Vagina (tissue), 2 donors: ENCODE results near the gene SOS1. TPM values are rescaled to one million over a fixed set of nuclear protein-coding genes. Genes with fewer than 3 reads are reported as not detected.
A peak's percentile ranks its signal among the peaks of the same experiment; 100 is the strongest.

Source experiments
- DNase-seq, 2 donors: peaks; one replicate each; pipeline ENCODE4 v3.0.0-alpha.2; 2017; ENCODE audit errors: extremely low spot score in 2 of 2
- H3K27ac ChIP-seq: fragments of 200-600 bp; sonication (generic); one replicate; pipeline ENCODE4 v1.5.1; 2019
- H3K27me3 ChIP-seq: fragments of 200-600 bp; sonication (generic); one replicate; pipeline ENCODE4 v1.5.1; 2019
- H3K36me3 ChIP-seq, 2 donors: fragments of 200-600 bp; sonication (generic); one replicate each; pipeline ENCODE4 v1.5.1; 2017 to 2019
- H3K4me1 ChIP-seq: fragments of 200-600 bp; sonication (generic); one replicate; pipeline ENCODE4 v1.5.1; 2019
- H3K4me3 ChIP-seq, 2 donors: fragments of 200-600 bp; sonication (generic); 1 replicate in 1 of 2; 2 replicates in 1 of 2; pipeline ENCODE4 v1.5.1; 2016 to 2019
- H3K9me3 ChIP-seq: fragments of 200-600 bp; sonication (generic); one replicate; pipeline ENCODE4 v1.5.1; 2019
- POLR2A ChIP-seq, 2 donors: fragments of 450-650 bp; IDR thresholded peaks; one replicate each; pipeline ENCODE4 v1.6.1; 2017; ENCODE audit warnings: antibody characterized with exemption in 2 of 2, mild to moderate bottlenecking in 2 of 2, moderate library complexity in 2 of 2
- POLR2AphosphoS5 ChIP-seq, 2 donors: sonication (generic); formaldehyde crosslinking; IDR thresholded peaks; one replicate each; pipeline ENCODE4 v1.9.0; 2017; ENCODE audit warnings: antibody characterized with exemption in 2 of 2, mild to moderate bottlenecking in 2 of 2, low read depth in 1 of 2; ENCODE audit not compliant: insufficient read depth in 1 of 2
- intact Hi-C: fragments of 100-400 bp; cut with DNase I; formaldehyde crosslinking; loops from one replicate; pipeline ENCODE4 v1.15.1; 2023
- total RNA-seq: library from RNA; depleted of rRNA; stranded (reverse); fragments of >200 nt; gene quantifications from one replicate; pipeline ENCODE4 v1.2.3, GENCODE V29; 2016
- TF ChIP-seq, protein P1 (sequence below), 3 experiments: fragments of 450-650 bp in 2 of 3; fragments of 200-600 bp in 1 of 3; sonication (generic) in 1 of 3; IDR thresholded peaks; one replicate each; pipeline ENCODE4 v1.5.1; 2017 to 2019; ENCODE audit warnings: antibody characterized with exemption in 3 of 3, mild to moderate bottlenecking in 2 of 3, moderate library complexity in 2 of 3

SOS1 gene
- total RNA-seq, 1 donor from 2014 or later = 20.1 TPM

DNA sequence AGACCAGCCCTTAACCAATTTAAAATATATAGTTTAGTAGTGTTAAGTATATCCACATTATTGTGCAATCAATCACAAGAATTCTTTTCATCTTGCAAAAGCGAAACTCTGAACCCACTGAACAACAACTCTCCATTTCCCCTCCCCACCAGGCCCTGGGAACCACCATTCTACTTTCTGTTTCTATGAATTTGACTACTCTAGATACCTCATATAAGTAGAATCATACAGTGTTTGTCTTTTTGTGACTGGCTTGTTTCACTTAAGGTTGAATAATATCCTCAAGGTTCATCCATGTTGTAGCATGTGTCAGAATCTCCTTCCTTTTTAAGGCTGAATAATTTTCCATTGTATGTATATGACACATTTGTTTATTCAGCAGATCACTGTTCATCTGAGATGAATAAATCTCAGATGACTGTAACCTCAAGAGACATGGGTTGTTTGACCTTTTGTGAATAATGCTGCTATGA, 8.1 kb upstream of the SOS1 start:
- H3K27me3 ChIP-seq = no peaks in the 10 kb centered on the region
- no peak for DNase-seq
- intact Hi-C loops = no loop called here
- no peak for TF ChIP-seq POLR2A (IDR thresholded peaks at IDR 0.05)
- TF ChIP-seq, protein P1, sequence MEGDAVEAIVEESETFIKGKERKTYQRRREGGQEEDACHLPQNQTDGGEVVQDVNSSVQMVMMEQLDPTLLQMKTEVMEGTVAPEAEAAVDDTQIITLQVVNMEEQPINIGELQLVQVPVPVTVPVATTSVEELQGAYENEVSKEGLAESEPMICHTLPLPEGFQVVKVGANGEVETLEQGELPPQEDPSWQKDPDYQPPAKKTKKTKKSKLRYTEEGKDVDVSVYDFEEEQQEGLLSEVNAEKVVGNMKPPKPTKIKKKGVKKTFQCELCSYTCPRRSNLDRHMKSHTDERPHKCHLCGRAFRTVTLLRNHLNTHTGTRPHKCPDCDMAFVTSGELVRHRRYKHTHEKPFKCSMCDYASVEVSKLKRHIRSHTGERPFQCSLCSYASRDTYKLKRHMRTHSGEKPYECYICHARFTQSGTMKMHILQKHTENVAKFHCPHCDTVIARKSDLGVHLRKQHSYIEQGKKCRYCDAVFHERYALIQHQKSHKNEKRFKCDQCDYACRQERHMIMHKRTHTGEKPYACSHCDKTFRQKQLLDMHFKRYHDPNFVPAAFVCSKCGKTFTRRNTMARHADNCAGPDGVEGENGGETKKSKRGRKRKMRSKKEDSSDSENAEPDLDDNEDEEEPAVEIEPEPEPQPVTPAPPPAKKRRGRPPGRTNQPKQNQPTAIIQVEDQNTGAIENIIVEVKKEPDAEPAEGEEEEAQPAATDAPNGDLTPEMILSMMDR (IDR thresholded peaks at IDR 0.05) = no peak
- no peak for TF ChIP-seq POLR2AphosphoS5 (IDR thresholded peaks at IDR 0.05; ENCODE audit: insufficient read depth in 1 of 2, low read depth in 1 of 2)
- H3K4me1 ChIP-seq = no peaks in the 10 kb centered on the region
- no peaks in the 10 kb centered on the region for H3K36me3 ChIP-seq
- H3K27ac ChIP-seq = no peak overlapping the region
- H3K9me3 ChIP-seq = no peaks in the 10 kb centered on the region
- no peak overlapping the region for H3K4me3 ChIP-seq

GRCh38 chr2:39127973-39128372, 7.1 kb upstream of the SOS1 start:
- Histone ChIP-seq H3K9me3 (no peaks in the 10 kb centered on the region), H3K4me1 (peaks cover 9% of the 10 kb centered on the region), H3K27ac (no peak overlapping the region), H3K36me3 (no peaks in the 10 kb centered on the region), H3K4me3 (no peak overlapping the region), H3K27me3 (no peaks in the 10 kb centered on the region)
- intact Hi-C loops = no loop called here
- DNase-seq = no peak
- TF ChIP-seq POLR2A (IDR thresholded peaks at IDR 0.05) (no peak), POLR2AphosphoS5 (IDR thresholded peaks at IDR 0.05; ENCODE audit: insufficient read depth in 1 of 2, low read depth in 1 of 2) (no peak)
- TF ChIP-seq, protein P1 (IDR thresholded peaks at IDR 0.05) = no peak

DNA sequence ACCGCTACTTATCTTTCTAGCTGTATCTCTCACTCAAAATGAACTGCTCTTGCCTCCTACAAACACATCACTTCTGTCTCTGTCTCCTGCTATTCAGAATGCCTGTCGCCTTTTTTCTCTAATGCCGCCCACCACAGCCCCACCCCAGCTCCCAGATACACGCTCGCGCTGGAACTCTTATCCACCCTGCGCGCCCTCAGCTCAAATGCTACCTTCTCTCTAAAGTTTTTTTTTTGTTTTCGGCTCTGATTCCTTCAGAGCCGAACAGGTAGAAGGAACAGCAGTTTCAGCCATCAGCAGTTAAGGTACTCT, 3.9 kb upstream of the SOS1 start:
- peaks cover 27% of the 10 kb centered on the region for H3K4me1 ChIP-seq
- no peak for DNase-seq
- peak overlapping the region; percentile 83 to 89 for H3K4me3 ChIP-seq
- no peaks in the 10 kb centered on the region for H3K9me3 ChIP-seq
- no peaks in the 10 kb centered on the region for H3K27me3 ChIP-seq
- H3K36me3 ChIP-seq = no peaks in the 10 kb centered on the region
- TF ChIP-seq POLR2AphosphoS5 (IDR thresholded peaks at IDR 0.05; ENCODE audit: insufficient read depth in 1 of 2, low read depth in 1 of 2) (no peak), POLR2A (IDR thresholded peaks at IDR 0.05) (no peak)
- TF ChIP-seq, protein P1 (IDR thresholded peaks at IDR 0.05) = no peak
- peak overlapping the region; percentile 92 for H3K27ac ChIP-seq
- intact Hi-C loops = loop anchor here (5.0 kb wide), 1 partner anchor 103 kb away; no protein-coding TSS in a partner anchor

DNA sequence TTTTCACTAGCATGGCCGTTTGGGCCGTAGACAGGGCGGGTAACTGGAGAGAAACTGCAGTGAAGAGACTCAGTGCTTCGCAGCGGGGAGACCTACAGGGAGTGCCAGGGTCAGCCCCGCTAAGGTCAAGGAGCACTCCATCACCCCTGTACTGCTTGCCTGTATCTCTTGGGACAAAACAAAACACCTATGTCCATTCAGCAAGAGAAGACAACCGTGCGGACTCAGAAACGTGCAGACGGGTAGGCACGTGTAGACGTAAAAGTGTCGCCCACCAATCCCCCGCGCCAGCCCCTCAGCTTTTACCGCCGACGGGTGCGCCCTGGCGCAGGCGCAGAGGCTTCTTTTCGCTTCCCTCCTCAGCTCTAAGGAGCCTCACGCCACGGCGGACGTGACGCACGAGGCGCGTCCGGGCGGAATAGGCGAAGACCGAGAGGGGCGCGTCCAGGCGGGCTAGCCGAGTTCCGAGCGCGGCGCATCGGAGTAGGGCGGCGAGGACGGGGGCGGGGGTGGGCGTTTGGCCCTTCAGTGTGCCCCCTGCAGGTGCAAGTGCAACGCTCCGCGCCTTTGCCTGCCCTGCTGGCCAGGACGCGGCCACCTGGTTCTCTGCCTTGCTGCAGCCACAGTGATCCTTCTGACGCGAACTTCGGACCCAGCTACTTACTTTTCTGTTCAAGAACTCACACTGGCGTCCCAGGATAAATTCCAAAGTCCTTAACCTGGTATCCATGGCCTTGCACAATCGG, 3.3 kb upstream of the SOS1 start:
- Histone ChIP-seq H3K9me3 (no peaks in the 10 kb centered on the region), H3K4me1 (peaks cover 32% of the 10 kb centered on the region), H3K4me3 (peak overlapping the region; percentile 83 to 89), H3K27ac (peak overlapping the region; percentile 92), H3K27me3 (no peaks in the 10 kb centered on the region), H3K36me3 (no peaks in the 10 kb centered on the region)
- intact Hi-C loops = loop anchor here (1.0 to 5.0 kb wide), 2 partner anchors 16 to 103 kb away; no protein-coding TSS in a partner anchor
- TF ChIP-seq POLR2AphosphoS5 (IDR thresholded peaks at IDR 0.05; ENCODE audit: insufficient read depth in 1 of 2, low read depth in 1 of 2) (peak; percentile 95), POLR2A (IDR thresholded peaks at IDR 0.05) (peak in 1 of 2 donors; percentile 65)
- TF ChIP-seq, protein P1 (IDR thresholded peaks at IDR 0.05) = peak in 2 of 3 experiments; percentile 6 to 27
- DNase-seq = peak; percentile 91 to 96

- intact Hi-C loops = loop anchor here (1.0 to 5.0 kb wide), 2 partner anchors 15 to 104 kb away; no protein-coding TSS in a partner anchor
Observed at GRCh38 chr2:39123436-39123999, 2.7 kb upstream of the SOS1 start.

More at GRCh38 chr2:39123436-39123999, 2.7 kb upstream of the SOS1 start:
- TF ChIP-seq, protein P1 (IDR thresholded peaks at IDR 0.05) = no peak
- TF ChIP-seq POLR2AphosphoS5 (IDR thresholded peaks at IDR 0.05; ENCODE audit: insufficient read depth in 1 of 2, low read depth in 1 of 2) (no peak), POLR2A (IDR thresholded peaks at IDR 0.05) (no peak)
- H3K36me3 ChIP-seq = no peaks in the 10 kb centered on the region
- no peak for DNase-seq
- no peaks in the 10 kb centered on the region for H3K27me3 ChIP-seq
- H3K9me3 ChIP-seq = no peaks in the 10 kb centered on the region
- H3K27ac ChIP-seq = peak overlapping the region; percentile 92
- H3K4me1 ChIP-seq = peaks cover 38% of the 10 kb centered on the region
- peak overlapping the region; percentile 83 to 89 for H3K4me3 ChIP-seq
